GM18499 (cell line): Measurements from ENCODE around the gene SH3TC2.

Experiments
- ATAC-seq: cut with Tn5 transposase; IDR thresholded peaks from one replicate; pipeline ENCODE4 v1.9.1; 2021; ENCODE audit warnings: moderate number of reproducible peaks; ENCODE audit not compliant: insufficient read depth, unreplicated experiment

SH3TC2 gene

GRCh38 chr5:149005077-149005892, 57.6 kb downstream of the SH3TC2 start:
- no peak for ATAC-seq

- no peak for ATAC-seq
Observed at GRCh38 chr5:149004559-149004958, 58.3 kb downstream of the SH3TC2 start.

GRCh38 chr5:149002761-149003689, 59.8 kb downstream of the SH3TC2 start:
- no peak for ATAC-seq

DNA sequence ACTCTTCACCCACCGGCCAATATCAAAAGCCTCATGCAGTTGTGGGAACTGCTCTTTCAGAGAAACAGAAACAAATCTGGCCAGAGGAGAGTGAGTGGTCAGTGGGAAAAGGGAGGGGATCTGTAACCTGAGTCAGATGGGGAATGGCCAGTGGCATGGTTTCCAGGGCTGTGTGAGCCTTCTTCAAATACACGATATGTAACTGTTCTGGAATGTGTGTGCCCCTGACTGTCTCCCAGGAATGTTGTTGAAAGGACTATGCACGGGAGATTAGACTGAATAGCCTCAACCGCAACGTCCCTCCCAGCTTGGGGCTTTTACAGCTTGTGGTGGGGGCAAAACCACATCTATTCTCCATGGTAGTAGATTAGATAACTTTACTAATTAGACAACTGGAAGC, 60.8 kb downstream of the SH3TC2 start:
- no peak for ATAC-seq

DNA sequence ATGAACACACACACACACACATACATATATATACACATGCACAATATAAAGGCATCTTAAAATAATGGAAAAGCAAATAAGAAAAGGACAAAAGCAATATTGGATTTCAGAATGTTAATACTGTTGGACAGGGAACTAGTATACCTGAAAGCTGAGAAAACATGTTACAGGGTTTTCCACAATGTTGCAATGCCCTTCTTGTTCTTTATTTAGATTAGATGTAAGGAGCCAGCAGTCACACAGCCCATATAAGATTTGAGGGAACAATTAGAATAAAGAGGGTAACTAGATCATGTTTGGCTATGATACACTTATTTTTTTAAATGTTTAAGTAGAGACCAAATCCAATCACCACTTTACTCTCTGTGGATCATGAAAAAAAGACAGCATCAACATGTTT, 61.7 kb downstream of the SH3TC2 start:
- ATAC-seq = no peak

- no peak for ATAC-seq
Observed at GRCh38 chr5:148999741-149000140, 63.1 kb downstream of the SH3TC2 start.

DNA sequence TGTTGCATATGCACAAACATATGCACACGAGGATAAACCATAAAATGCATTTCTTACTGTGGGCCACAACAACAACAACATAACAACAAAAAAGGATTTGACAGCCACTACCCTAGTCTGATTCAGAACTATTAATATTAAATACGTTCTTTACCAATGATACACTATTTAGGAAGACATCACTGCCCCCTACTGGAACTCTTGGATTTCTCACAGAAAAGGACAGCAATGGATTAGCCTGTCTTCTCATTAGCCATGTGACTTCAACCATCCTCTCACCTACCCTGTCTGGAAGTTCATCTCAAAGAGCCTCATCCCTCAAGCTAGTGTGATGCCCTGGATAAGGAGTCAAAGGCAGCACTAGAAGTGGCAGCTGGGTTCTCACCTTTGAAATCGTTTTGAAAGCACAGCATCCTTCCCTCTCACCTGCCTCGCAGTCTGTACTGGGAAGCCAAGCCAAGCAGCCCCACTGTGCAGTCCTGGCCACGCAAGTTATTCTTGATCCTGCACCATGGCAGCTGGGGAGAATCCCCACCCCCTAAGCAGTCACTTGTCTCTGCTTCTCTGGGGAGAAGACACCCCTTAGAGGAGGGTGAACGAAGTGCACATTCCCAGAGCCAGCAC, 64.6 kb downstream of the SH3TC2 start:
- peak; percentile 54 for ATAC-seq

DNA sequence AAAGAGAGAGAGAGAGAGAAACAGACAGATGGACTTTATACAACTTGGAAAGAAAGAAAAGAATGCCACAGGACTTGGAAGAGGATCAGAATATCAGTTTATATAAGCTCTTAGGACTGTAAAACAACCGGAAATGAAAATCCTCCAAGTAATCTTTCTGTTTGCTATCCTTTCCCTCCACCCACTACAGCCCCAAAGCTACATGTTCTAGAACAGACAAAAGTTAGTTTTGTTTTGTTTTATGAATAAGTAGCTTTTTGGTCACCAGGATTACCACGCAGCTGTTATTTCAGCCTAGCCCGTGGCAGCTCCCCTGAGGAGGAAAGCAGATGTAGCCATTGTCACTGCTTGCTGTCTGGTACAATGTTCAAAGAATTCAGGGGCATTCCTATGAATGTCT, 66.6 kb downstream of the SH3TC2 start:
- no peak for ATAC-seq

- no peak for ATAC-seq
Observed at GRCh38 chr5:148995791-148996190, 67.1 kb downstream of the SH3TC2 start.

DNA sequence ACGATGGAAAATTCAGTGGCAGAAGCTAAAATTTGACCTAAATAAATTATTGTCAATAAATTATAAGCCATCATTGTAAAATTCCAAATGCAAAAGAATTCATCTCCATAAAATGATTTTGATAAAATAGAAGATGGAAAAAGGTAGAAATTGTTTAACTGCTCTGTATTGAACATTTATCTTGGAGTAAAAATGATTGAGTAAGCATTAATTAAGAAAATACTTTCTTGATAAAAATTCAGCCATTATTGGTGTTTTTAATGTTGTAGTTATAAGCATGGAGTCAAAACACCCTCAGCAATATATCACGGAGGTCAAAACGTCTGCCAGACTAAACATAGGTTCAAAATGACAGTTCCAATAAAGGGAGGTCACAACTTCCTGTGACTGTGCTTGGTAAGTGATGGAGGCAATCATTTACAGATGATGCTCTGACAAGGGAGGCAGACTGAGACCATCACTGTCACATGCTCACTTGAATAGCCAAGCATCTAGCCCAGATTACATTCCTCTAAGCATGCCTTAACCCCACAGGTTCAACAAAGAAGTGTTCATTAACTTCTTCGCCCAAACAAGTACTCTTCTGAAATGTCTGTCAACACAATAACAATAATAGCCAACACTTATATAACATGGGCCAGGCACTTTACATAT, 69.5 kb downstream of the SH3TC2 start:
- ATAC-seq = no peak

DNA sequence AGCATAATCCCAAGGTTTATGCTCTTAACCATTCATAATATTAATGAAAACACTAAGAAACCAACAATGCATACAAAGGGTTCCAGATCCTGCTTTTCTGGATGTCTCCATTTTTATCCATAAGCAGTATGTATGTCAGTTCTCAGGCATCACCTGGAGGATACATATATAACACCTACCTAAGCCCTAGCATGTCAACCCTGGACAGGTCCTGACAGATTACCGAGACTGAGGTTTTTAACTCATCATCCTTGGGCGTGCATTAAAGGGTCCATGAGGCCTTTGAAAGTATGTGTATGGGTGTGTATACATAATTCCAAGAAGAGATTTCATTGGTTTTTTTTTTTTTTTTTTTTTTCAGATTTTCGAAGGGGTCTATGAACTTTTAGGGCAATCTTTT, 70.6 kb downstream of the SH3TC2 start:
- ATAC-seq = no peak

DNA sequence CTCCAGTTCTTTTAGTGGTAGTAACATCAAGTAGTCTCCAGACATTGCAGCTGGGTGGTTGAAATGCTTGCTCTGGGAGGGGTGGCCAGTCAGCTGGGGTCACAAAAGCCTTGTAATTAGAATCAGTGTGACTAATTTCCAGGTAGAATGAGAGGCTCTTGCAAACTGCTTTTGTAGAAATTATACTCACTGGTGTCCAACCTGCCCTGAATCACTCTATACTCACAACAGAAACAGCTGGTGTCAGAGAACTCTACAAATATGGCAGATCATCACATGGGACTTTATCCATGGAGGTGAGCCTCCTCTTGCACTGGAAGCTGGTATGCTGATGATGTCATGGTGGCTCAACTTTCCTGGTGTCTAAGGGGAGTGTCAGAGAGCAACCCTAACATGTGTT, 71.3 kb downstream of the SH3TC2 start:
- no peak for ATAC-seq

DNA sequence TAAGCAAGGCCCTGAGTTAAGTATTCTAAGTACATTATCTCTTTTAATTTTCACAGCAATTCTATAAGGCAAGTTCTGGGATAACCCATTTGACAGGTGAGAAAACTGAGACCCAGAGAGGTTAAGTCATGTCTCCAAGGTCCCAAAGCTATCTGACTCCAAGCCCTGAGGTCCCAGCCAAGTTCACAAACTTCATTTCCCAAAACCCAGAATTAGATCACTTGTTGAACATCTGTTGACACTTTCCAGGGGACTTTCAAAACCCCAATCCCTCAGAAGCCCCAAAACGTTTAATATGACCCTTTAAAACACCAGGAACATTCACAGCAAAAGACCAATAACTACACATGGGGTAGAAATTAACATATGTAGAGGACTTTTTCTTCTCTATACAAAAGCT, 72.0 kb downstream of the SH3TC2 start:
- no peak for ATAC-seq

DNA sequence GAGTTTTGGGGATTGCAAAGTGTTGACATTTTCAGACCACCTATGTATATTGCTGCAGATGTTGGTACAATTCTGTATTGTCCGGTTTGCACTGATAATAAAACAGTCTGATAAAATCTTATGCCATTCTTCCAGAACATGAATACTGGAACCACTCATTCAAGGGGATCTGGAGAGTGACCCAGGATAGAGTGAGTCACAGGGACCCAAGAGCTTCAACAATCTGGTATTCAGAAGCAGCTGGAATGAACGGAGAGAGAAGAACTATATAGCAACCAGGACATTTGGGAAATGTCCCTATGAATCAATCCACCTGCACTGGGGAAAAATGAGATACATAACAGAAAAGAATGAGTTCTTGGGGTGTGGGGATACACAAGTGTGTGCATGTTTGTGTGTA, 73.3 kb downstream of the SH3TC2 start:
- no peak for ATAC-seq

GRCh38 chr5:148988328-148988727, 74.5 kb downstream of the SH3TC2 start:
- ATAC-seq = no peak

DNA sequence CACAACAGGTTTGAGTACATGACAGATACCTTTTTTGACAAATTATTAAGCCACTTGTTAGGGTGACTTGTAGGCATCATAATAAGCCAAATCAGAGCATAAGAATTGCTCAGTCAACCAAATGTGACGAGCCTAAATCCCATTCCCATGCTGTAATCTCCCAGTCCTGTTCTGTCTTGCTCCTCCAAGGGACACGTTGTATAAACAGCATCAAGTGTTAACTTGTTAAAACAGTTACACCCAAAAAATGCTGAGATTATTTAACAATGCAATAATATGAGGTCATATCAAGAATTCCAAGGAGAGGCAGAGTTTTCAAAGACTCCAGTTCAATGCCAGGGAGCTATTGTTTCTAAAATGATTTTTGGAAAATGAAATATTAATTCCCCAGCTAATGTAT, 76.2 kb downstream of the SH3TC2 start:
- no peak for ATAC-seq

DNA sequence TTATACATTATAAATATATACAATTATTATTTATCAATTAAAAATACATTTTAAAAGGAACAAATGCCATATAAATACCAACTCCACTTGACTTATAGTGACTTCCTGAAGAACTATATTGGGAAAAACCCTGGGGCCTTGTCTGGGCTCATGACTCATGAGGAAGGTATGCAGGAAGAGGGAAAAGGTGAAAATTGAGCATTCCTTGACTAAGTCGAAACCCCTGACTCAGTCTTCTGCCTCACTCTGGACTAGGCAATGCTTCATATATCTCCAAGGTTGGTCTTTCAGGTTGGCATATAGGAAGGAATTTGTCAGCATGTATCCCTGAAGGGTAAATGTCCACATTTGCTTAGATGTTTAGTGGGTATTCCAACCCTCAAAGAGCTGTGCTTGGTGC, 78.5 kb downstream of the SH3TC2 start:
- ATAC-seq = no peak

GRCh38 chr5:148981353-148981752, 81.5 kb downstream of the SH3TC2 start:
- ATAC-seq = no peak

GRCh38 chr5:148980731-148981130, 82.1 kb downstream of the SH3TC2 start:
- no peak for ATAC-seq

DNA sequence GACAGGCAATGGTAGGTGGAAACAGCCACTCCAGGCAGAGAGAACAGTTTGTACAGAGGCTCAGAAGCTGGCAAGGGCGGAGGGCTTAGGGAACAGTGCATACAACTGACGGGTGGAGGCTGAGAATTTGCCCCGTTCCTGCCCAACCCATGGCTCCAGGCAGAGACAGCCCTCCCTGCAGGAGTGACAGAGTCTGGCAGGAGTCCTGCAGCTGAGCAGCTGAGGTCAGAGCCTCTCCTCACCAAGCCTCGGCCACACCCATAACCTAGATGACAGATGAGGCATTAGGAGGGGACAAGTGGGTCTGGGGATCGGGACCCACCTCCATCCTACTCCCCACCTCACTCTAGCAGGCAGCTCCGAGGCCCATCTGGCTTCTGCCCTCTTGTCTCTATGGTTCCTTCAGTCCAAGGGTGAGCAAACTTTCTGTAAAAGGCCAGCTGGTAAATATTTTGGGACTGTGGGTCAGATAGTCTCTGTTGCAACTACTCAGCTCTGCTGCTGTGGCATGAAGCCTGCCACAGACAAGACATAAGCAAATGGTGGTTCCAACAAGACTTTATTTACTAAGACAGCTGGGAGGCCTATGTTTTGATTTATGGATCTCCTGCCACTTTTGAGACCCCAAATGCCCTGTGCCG, 83.7 kb downstream of the SH3TC2 start:
- no peak for ATAC-seq
